GM19351 (cell line): ENCODE data around the gene KRT71.
"Not testable (repeated sequence)": the region's sequence is repeated elsewhere in the genome, so short reads cannot be mapped to it uniquely, and the experiment has no call there.

Source experiments
- ATAC-seq: cut with Tn5 transposase; IDR thresholded peaks from one replicate; pipeline ENCODE4 v1.9.1; 2021; ENCODE audit warnings: mild to moderate bottlenecking, moderate library complexity; ENCODE audit not compliant: unreplicated experiment

Gene KRT71

GRCh38 chr12:52522346-52523011, 30.5 kb downstream of the KRT71 start:
- ATAC-seq, result no peak

- ATAC-seq, result no peak
Observed at GRCh38 chr12:52521568-52522266, 31.2 kb downstream of the KRT71 start.

GRCh38 chr12:52521175-52521567, 31.8 kb downstream of the KRT71 start:
- ATAC-seq, result no peak

DNA sequence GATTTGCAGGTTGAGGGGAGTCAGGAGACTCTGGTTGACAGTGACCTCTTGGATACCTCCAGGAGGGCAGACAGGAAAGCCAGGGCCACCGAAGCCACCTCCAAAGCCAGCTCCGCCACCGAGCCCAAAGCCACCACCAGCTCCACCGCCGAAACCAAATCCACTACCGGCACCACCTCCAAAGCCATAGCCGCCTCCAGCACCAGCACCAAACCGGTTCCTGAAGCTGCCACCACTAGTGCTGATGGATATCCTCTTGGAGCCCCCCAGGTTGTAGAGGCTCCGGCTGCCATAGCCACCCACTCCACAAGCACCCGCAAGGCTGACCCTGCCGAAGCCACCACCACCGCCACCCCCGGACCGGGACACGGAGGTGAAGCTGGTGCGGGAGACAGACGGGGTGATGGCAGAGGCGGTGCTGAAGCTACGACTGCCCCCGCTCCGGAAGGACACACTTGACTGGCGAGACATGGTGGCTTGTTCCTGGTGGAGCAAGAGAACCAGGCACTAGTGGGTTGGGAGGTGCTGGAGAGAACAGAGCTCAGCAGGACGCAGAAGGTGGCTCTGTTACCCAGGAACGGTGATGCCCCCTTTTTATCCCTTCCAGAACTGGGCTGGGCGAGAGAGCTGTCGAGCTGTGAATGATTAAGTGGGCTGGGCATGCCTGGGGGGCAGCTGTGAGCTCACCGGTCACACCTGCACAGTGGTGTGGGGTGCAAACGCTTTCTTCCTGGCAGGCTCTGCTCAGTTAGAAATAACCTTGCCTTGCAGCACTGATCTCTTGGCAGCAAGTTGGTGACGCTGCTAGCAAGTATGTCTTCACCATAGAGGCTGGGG, 32.9 kb downstream of the KRT71 start, which contains the start of gene KRT5:
Gene KRT5 (minus strand): TSS at position 569 of the 837 bp plus-strand sequence. CDS start 98 bp downstream, at position 471.
- no peak for ATAC-seq

- ATAC-seq, result no peak
Observed at GRCh38 chr12:52519387-52519703, 33.6 kb downstream of the KRT71 start.

GRCh38 chr12:52518574-52519386, 34.2 kb downstream of the KRT71 start:
- no peak for ATAC-seq

- no peak for ATAC-seq
Observed at GRCh38 chr12:52517888-52518287, 35.1 kb downstream of the KRT71 start.

DNA sequence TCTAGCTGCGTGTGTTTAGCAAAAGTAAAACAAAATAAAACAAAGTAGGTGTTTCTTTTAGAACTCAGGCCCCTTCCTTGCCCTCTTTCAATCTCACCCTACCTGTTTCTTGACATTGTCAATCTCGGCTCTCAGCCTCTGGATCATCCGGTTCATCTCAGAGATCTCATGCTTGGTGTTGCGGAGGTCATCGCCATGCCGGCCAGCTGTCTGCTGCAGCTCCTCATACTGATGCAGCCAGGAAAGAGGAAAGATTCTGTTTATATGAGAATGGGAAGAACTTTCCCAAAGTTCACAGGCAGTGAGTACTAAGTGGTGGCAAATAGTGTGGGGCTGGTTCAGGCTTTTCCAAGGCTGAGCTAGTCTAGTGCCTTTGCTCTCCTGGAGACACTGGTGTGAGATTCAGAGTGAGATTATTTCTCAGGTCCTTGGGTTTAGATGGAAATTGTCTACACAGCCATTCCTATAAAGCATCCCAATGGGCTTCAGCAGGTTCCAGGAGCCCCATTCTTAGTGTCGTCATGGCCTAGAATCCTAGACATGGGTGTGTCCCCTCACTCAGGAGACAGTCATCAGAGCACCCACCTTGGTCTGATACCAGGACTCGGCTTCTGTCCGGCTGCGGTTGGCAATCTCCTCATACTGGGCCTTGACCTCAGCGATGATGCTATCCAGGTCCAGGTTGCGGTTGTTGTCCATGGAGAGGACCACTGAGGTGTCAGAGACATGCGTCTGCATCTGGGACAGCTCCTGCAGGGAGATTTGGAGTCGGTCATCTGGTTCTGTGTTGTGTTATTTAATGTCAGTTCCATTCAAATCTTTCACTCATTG, 35.7 kb downstream of the KRT71 start:
- ATAC-seq, result no peak

DNA sequence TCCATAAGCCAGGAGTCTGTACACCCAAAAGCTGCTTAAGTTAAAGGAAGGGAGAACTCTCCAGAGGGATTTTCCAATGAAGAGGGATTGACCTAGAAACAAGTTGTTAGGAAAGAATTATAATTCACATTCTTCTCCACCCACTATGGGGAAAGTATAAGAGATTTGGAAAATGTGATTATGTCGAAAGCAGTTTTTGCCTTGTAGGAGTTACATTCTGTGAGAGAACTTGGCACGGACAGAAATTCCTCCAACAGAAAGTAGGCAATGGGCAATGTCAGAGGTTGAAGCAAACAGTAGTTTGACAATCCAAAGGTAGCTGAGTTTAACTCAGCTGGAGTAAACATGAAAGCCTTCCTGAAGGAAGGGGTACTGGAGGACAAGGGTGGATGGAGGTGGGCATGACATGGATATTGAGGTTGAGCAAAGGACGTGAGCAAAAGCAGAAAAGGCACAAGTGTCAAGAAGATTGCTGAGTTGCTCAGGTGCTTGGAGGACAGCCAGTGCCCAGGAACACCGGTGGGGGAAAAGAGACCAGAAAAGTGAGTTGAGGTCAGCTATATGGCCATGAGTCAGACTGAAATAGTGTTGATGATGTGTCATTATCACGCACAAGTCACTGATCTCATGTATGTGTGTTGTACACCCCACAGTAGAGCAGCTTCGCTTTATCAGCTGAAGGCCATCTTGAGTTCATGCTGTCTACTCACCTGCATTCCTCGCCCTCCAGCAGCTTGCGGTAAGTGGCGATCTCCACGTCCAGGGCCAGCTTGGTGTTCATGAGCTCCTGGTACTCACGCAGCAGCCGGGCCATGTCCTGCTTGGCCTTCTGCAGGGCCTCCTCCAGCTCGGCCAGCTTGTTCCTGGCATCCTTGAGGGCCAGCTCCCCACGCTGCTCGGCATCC, 36.8 kb downstream of the KRT71 start:
- ATAC-seq, result no peak

DNA sequence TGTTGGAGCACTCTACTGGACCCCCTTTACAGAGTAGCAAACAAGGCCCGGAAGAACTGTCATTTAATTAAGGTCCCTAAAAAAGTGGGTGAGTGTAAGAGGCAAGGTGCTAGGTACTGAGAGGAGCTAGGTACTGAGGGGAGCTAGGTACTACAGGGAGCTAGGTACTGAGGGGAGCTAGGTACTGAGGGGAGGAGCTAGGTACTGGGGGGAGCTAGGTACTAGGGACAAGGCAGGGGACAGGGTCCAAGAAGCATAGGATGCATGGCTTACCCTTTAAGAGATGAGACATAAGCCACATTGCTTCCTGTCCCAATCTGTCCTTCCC, 37.7 kb downstream of the KRT71 start:
- ATAC-seq, result no peak

DNA sequence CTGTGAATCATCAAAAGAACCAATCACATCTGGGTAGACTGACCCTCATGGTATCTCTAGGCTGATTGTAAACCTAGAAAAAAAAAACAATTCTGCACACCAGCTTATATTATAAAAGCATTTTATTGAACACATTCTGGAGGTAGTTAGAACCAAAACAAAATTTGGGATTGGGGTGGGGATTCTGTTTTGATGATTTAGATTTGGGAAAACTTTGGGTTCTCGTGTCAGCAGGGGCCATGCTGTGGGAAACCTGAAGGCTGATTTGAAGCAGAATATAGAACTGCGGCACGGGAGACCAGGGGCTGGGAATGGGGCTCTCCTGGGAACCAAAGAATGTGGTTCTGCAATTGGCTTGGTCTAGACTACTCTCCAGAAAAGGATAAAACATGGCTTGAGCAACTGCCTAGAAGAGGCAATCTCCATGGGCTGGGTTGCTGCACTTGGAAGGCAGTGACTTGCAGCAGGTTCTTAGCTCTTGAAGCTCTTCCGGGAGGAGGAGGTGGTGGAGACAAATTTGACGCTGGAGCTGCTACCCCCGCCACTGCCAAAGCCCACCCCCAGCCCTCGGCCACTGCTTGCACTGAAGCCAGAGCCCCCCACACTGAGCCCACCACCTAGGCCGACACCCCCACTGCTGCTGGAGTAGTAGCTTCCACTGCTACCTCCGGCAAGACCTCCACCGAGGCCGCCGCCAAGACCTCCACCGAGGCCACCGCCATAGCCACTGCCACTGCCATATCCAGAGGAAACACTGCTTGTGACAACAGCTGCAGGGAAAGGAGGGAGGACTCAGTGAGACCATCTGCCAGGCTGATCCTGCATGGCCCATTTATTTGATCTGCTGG, 38.2 kb downstream of the KRT71 start:
- no peak for ATAC-seq

DNA sequence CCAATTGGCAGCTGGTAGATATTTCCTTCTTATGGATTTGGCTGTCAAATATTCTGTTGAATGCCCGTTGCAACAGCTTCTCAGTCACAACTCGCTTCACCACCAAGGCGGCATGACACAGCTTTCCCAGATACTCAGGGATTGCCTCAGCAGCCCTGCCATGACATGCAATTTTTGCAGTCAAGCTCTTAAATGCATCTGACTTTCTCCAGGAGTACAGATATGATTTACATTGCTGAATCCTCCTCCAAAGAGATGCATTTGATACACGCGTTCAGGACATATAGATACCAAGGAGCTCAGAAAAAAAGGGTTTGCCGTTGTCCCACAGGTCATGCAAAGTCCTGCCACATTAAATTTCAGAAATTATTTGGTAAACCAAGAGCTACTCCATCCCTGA, 39.2 kb downstream of the KRT71 start:
- no peak for ATAC-seq

DNA sequence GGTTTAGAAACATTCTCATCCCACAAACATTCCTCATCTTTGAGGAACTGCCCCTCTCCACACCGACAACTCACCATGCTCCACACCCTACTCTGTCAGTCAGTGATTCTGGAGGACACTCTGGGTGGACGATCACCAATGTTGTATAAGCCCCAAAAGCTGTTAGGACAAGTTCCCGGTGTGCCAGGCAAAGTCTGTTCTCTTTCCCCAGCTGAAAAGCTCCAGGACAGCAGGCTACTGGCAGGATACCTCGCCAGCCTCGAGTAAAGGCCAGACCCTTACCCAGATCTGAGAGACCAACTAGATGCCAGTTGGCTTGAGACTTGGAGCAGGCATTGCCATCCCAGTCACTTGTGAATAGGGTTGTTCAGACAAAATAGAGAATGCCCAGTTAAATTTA, 44.7 kb downstream of the KRT71 start:
- no peak for ATAC-seq

DNA sequence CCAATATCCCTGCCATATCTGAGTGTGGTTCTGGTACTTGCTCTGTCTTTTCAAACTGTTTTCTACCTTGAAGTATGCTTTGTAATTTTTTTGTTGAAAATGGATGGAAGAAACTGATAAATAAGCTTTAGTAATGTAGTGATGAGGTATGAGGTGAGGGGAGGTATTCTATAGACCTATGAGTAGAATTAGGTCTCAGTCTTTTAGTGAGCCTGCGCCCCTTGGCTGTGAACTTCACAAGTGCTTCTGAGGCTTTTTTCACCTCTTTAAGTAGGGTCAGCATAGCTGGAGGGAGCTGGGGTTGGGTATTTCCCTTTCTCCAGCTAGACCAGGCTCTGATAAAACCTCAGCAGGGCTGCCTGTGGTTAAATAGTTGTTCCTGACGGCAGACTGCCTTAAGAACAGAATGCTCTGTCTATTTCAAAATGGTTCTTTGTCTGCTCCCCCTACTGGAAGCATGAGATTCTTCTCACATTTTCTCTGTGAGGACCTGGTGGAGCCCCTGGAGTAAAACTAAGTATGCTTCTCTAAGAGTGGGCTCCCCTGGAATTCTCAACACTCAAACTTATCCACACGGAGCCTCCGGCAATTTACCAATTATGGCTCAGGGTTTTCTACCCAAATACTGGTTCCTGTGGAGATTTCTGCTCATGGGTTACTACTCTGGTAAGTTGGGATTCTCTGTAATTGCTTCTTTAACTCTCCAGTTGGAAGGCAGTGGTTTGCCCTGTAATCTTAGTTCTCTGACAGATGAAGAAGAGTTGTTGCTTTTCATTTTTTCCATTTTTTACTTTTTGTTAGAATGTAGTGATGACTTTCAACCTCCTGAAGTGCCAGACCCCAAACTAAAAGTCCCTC, 45.9 kb downstream of the KRT71 start:
- ATAC-seq, result no peak

DNA sequence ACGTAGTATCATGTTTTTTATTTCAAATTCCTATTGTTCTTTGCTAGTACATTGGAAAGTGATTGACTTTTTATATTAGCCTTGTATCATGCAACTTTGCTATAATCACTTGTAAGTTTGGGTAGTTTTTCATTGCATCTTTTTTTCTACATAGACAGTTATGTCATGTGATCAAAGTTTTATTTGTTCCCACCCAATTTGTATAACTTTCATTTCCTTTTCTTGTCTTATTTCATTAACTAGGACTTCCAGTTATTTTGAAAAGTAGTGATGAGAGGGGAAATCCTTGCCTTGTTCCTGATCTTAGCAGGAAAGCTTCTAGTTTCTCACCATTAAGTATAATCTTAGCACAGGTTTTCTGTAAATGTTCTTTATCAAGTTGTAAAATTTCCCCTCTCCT, 50.1 kb downstream of the KRT71 start:
- ATAC-seq, result no peak

- no peak for ATAC-seq
Observed at GRCh38 chr12:52501490-52501889, 51.5 kb downstream of the KRT71 start.

- not testable (repeated sequence) for ATAC-seq
Observed at GRCh38 chr12:52500574-52500973, 52.4 kb downstream of the KRT71 start.
